K562 (cell line): ENCODE results near the gene EXOG. TPM values are rescaled to one million over a fixed set of nuclear protein-coding genes. Genes with fewer than 3 reads are reported as not detected.
A peak's percentile ranks its signal among the peaks of the same experiment; 100 is the strongest.

ENCODE experiments used
- CCAR2 ChIP-seq: fragments of 200-400 bp; formaldehyde crosslinking; IDR thresholded peaks from 2 replicates; pipeline ENCODE4 v1.6.1; 2017; ENCODE audit warnings: mild to moderate bottlenecking, low read depth, low read length
- CEBPG ChIP-seq, 3 experiments: fragments of 200-800 bp in 1 of 3; sonication (Bioruptor generic) in 1 of 3; sonication (generic) in 1 of 3; formaldehyde crosslinking in 1 of 3; IDR thresholded peaks in 2 of 3; conservative IDR thresholded peaks in 1 of 3; 2 replicates each; pipeline versions ENCODE4 v1.6.1 to v1.8.0; 2016 to 2022; ENCODE audit warnings: missing compliant biosample characterization in 2 of 3, missing genetic modification characterization in 2 of 3, mild to moderate bottlenecking in 1 of 3, missing genetic modification reagents in 1 of 3
- CGGBP1 ChIP-seq: fragments of 250-450 bp; sonication (Bioruptor Pico); IDR thresholded peaks from 2 replicates; pipeline ENCODE4 v1.9.0; 2021; ENCODE audit warnings: mild to moderate bottlenecking
- CREB3L1 ChIP-seq: fragments of 450-650 bp; IDR thresholded peaks from 2 replicates; pipeline ENCODE4 v1.6.1; 2014; ENCODE audit warnings: low read depth, mild to moderate bottlenecking, moderate library complexity, borderline replicate concordance
- CREBBP ChIP-seq: IDR thresholded peaks from one replicate; pipeline ENCODE4 v1.6.1; 2012; ENCODE audit warnings: low read depth, mild to moderate bottlenecking, control low read depth, inconsistent platforms, low read length
- FOXA3 ChIP-seq, 2 experiments: fragments of 450-650 bp in 1 of 2; sonication (generic) in 1 of 2; formaldehyde crosslinking; IDR thresholded peaks in 1 of 2; conservative IDR thresholded peaks in 1 of 2; 2 replicates each; pipeline versions ENCODE4 v1.4.0 to v1.8.0; 2020 to 2022; ENCODE audit warnings: mild to moderate bottlenecking in 2 of 2, missing genetic modification reagents in 1 of 2
- FOXJ2 ChIP-seq: fragments of 200-800 bp; sonication (Bioruptor generic); IDR thresholded peaks from 2 replicates; pipeline ENCODE4 v1.6.1; 2016; ENCODE audit warnings: missing genetic modification characterization, missing compliant biosample characterization
- FOXJ3 ChIP-seq: sonication (generic); formaldehyde crosslinking; IDR thresholded peaks from 2 replicates; pipeline ENCODE4 v1.4.0; 2020; ENCODE audit warnings: mild to moderate bottlenecking, missing genetic modification reagents
- HCFC1 ChIP-seq: IDR thresholded peaks from 2 replicates; pipeline ENCODE4 v1.6.1; 2012; ENCODE audit warnings: low read depth, low read length, improper control_type of control experiment
- JUN ChIP-seq, 2 experiments: sonication (generic) in 1 of 2; formaldehyde crosslinking in 1 of 2; IDR thresholded peaks; 2 replicates each; pipeline versions ENCODE4 v1.6.1 to v1.8.0; 2012 to 2022; ENCODE audit warnings: borderline replicate concordance in 2 of 2, mild to moderate bottlenecking in 2 of 2, improper control_type of control experiment in 1 of 2, low read depth in 1 of 2, low read length in 1 of 2, missing genetic modification reagents in 1 of 2
- MIER1 ChIP-seq: fragments of 450-650 bp; IDR thresholded peaks from 2 replicates; pipeline ENCODE4 v1.6.1; 2016; ENCODE audit warnings: antibody characterized with exemption, mild to moderate bottlenecking, low read depth
- MTA1 ChIP-seq: fragments of 450-650 bp; IDR thresholded peaks from 2 replicates; pipeline ENCODE4 v1.6.1; 2017; ENCODE audit warnings: borderline replicate concordance
- MTF1 ChIP-seq: fragments of 250-450 bp; sonication (Bioruptor Pico); IDR thresholded peaks from 2 replicates; pipeline ENCODE4 v1.9.0; 2021; ENCODE audit warnings: moderate library complexity, mild to moderate bottlenecking, inconsistent platforms, borderline replicate concordance
- MXI1 ChIP-seq: IDR thresholded peaks from 2 replicates; pipeline ENCODE4 v1.6.1; 2011; ENCODE audit warnings: low read depth, mild to moderate bottlenecking, improper control_type of control experiment, low read length
- NELFE ChIP-seq: IDR thresholded peaks from 2 replicates; pipeline ENCODE4 v1.6.1; 2011; ENCODE audit warnings: mild to moderate bottlenecking; ENCODE audit not compliant: insufficient read depth, insufficient read length
- NKRF ChIP-seq: fragments of 450-650 bp; IDR thresholded peaks from 2 replicates; pipeline ENCODE4 v1.6.1; 2016; ENCODE audit warnings: borderline replicate concordance
- NUFIP1 ChIP-seq: fragments of 450-650 bp; IDR thresholded peaks from 2 replicates; pipeline ENCODE4 v1.6.1; 2018; ENCODE audit not compliant: partially characterized antibody
- POU5F1 ChIP-seq: fragments of 150-350 bp; IDR thresholded peaks from 2 replicates; pipeline ENCODE4 v1.6.1; 2014; ENCODE audit warnings: borderline replicate concordance, low read length, low read depth, mild to moderate bottlenecking; ENCODE audit not compliant: partially characterized antibody
- SREBF1 ChIP-seq: fragments of 150-350 bp; IDR thresholded peaks from 2 replicates; pipeline ENCODE4 v1.6.1; 2014; ENCODE audit warnings: antibody characterized with exemption, low read depth, low read length, borderline replicate concordance
- YY1 ChIP-seq, 3 experiments: IDR thresholded peaks; 2 replicates each; pipeline ENCODE4 v1.6.1; 2011; ENCODE audit warnings: low read length in 2 of 3, mild to moderate bottlenecking in 2 of 3, moderate library complexity in 2 of 3, borderline replicate concordance in 1 of 3, control low read depth in 1 of 3, low read depth in 1 of 3; ENCODE audit not compliant: insufficient read depth in 3 of 3, insufficient replicate concordance in 2 of 3, control insufficient read depth in 1 of 3, insufficient read length in 1 of 3; ENCODE audit errors: extremely low read depth in 1 of 3
- ZNF184 ChIP-seq: sonication (generic); formaldehyde crosslinking; IDR thresholded peaks from 2 replicates; pipeline ENCODE4 v1.5.0; 2020; ENCODE audit warnings: missing genetic modification reagents
- ZNF263 ChIP-seq: sonication (generic); formaldehyde crosslinking; IDR thresholded peaks from 2 replicates; pipeline ENCODE4 v1.8.0; 2022; ENCODE audit warnings: mild to moderate bottlenecking, missing genetic modification reagents, borderline replicate concordance
- ZNF324 ChIP-seq: fragments of 250-450 bp; sonication (Bioruptor Pico); IDR thresholded peaks from 2 replicates; pipeline ENCODE4 v1.4.0; 2020; ENCODE audit warnings: mild to moderate bottlenecking
- polyA plus RNA-seq, 8 experiments: library from polyadenylated mRNA; depleted of rRNA in 4 of 8; stranded (reverse) in 5 of 8; unstranded in 3 of 8; fragments of >200 nt; fragmentation: Nextera tagmentation in 2 of 8; fragmentation: Illumina TruSeq in 1 of 8; extraction: Ambion mirVana in 2 of 8; extraction: Trizol in 1 of 8; gene quantifications; 2 replicates each; pipeline versions ENCODE4 v1.2.1 to v1.2.3, GENCODE V29; 2011 to 2014; ENCODE audit warnings: inconsistent platforms in 1 of 8, missing spikeins in 1 of 8
- total RNA-seq, 7 experiments: library from RNA; depleted of rRNA in 6 of 7; stranded (reverse); fragments of >200 nt in 6 of 7; fragmentation: Illumina TruSeq in 2 of 7; extraction: Trizol in 2 of 7; gene quantifications; 2 replicates each; pipeline versions ENCODE4 v1.2.1 to v1.2.3, GENCODE V29; 2011 to 2021; ENCODE audit warnings: low replicate concordance in 1 of 7

Gene EXOG
- total and polyA plus RNA-seq, 9 of the 15 experiments (the other 6 are each of a cell fraction or from before 2014, with no cell fraction given) = 10.8 to 21.7 (median 14.8) TPM

GRCh38 chr3:38453075-38453912 lies 42.8 kb upstream of the EXOG start, which contains the start of gene ACVR2B (continued):
- TF ChIP-seq MXI1 (no peak), JUN (IDR thresholded peaks at IDR 0.05; ENCODE audit: borderline replicate concordance, low read depth, low read length) (no peak), JUN (CRISPR knock-in tag; IDR thresholded peaks at IDR 0.05; ENCODE audit: borderline replicate concordance) (no peak), YY1 (IDR thresholded peaks at IDR 0.05; ENCODE audit: borderline replicate concordance in 1 of 3, control insufficient read depth in 1 of 3, extremely low read depth in 1 of 3, insufficient read depth in 3 of 3, insufficient read length in 1 of 3, insufficient replicate concordance in 2 of 3, low read depth in 1 of 3, low read length in 2 of 3) (peak; percentile 38 to 84 (median 78)), CREB3L1 (no peak), ZNF184 (CRISPR knock-in tag) (no peak), NELFE (no peak), FOXJ2 (no peak), CEBPG (CRISPR knock-in tag; IDR thresholded peaks at IDR 0.05) (no peak), CEBPG (tag; conservative IDR thresholded peaks at IDR 0.05 in 1 of 2, IDR thresholded peaks at IDR 0.05 in 1 of 2) (no peak), NUFIP1 (no peak), MTA1 (no peak), FOXJ3 (CRISPR knock-in tag) (no peak), MIER1 (no peak), CCAR2 (no peak), POU5F1 (no peak), ZNF324 (no peak), HCFC1 (0 out of 2 replicates have a peak, but pooled peaks have one; percentile 14), CGGBP1 (no peak), SREBF1 (no peak), NKRF (no peak), ZNF263 (CRISPR knock-in tag) (no peak), FOXA3 (CRISPR knock-in tag; conservative IDR thresholded peaks at IDR 0.05 in 1 of 2, IDR thresholded peaks at IDR 0.05 in 1 of 2) (no peak), CREBBP (no peak), MTF1 (no peak)
